Kidney glomerular epithelial cell (primary cell): ENCODE results near the gene PRDM12.

Experiments used
- DNase-seq: peaks from one replicate; lab custom pipeline; 2025; lab: John Stamatoyannopoulos, UW

The PRDM12 gene

DNA sequence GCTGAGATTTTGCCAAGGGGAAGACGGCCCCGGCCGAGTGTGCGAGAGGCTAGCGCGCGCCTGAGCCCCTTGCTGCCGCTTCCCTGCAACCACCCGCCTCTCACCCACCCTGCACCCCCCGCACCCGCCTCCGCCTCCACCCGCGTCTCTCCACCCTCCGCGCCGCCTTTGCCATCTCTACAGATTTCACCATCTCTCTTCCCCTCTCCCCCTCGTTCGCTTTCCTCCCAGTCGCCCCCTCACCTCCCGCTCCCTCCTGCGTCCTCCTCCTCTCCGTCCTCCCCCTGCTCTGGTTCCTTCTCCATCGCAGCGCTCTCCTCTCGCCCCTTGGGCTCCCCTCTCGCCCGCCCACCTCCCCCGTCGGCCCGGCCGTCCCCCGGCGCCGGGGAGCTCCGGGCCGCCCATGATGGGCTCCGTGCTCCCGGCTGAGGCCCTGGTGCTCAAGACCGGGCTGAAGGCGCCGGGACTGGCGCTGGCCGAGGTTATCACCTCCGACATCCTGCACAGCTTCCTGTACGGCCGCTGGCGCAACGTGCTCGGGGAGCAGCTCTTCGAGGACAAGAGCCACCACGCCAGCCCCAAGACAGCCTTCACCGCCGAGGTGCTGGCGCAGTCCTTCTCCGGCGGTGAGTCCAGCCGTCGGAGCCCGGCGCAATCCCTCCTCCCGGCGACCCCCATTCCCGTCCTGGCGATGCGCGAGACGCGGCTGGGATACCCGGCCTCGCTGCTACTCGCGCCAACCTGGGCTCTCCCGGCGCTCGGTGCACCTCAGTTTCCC is at the start of gene PRDM12:
Gene PRDM12 (plus strand): TSS at position 344 of the 778 bp plus-strand sequence. CDS start 60 bp downstream, at position 404.
- no peak for DNase-seq

GRCh38 chr9:130616451-130616850 is 47.9 kb upstream of the PRDM12 start:
- DNase-seq: no peak

GRCh38 chr9:130623466-130623865 is 40.9 kb upstream of the PRDM12 start:
- no peak for DNase-seq

GRCh38 chr9:130624154-130624553 is 40.2 kb upstream of the PRDM12 start:
- no peak for DNase-seq

- no peak for DNase-seq
Observed at GRCh38 chr9:130626249-130626996, 38.0 kb upstream of the PRDM12 start.

GRCh38 chr9:130627051-130627450 is 37.3 kb upstream of the PRDM12 start:
- no peak for DNase-seq

DNA sequence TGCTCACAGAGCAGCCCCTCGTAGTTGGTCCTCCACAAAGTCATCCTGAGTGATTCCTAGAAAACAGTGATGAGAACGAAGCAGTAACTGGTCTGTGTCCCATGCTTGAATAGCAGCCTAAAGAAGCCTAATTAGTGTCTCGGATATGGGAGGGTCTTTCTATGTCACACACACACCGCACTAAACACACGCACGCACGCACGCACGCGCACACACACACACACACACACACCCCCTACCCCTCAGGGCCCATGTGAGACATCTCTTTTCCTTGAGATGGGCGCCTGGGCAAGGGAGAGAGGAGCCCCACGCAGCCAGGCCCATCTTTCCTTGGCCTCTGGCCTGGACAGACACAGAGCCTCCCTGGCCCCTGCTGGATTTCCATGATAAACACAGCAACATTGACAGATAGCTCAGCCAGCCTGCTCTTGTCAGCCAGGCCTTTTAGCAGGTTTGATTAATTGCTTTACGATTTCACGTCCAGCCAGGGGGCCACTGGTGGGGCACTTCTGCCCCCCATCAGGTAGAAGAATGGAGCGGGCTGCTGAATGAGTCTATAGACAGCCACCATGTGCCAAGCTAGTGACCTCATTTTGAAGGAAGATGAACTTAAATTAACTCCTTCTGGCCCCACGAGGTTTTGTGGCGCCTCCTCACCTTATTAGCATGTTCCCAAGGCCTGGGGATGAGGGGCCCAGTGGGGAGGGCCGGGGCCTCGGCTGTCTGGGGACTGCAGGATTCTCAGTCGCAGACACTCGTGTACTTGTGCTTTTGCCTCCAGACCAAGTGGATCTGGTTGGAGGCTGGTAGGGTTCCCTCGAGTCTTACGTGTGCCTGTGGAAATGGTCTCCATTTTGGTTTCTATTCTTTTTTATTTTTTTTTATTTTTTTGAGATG is 36.2 kb upstream of the PRDM12 start:
- DNase-seq: no peak

DNA sequence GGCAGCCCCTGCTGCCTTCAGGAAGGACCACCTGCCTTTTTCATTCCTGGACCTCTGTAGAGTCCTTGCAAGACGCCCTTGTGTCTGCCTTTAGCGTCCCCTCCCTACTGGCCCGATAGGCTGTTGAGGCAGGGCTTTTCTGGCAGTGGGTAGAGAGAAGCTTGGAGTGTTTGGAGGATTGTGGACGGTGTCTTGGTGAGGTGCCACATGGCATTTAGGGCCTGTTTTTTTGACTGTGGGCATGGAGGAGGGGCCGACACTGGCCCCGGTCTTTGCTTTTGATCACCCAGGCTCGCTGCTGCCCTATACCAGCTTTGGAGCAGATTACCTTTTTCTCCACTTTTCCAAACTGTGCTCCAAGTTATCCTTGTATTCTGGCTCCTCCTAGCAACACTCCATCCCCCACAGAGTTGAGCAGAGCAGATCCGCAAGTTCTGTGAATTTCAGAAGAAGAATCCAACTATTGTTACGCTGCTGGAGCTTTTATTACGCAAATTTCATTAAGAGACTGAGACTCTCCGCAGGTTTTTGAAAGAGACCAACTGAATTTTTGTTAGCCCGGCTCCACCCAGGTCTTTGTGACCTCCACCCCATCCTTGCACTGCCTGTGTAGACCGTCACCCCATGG is 34.8 kb upstream of the PRDM12 start:
- no peak for DNase-seq

DNA sequence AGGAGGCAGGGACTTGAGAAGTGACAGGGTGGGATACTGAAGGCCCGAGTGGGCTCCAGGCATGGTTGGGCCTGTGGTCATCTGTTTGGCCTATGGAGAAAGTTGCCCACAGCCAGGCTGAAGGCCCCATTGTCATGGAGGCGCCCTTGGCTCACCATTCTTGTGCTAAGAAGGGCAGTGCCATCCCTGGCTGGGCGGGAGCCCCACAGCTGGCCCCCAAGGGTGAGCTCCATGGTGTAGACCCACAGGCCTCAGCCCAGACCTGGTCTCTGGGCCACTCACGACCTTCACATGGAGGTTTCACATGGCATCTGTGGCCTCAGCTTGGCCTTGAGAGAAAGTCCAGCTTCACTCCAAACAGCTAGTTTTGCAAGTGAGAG is 34.3 kb upstream of the PRDM12 start:
- no peak for DNase-seq

GRCh38 chr9:130630506-130631330 is 33.7 kb upstream of the PRDM12 start:
- DNase-seq: no peak

- no peak for DNase-seq
Observed at GRCh38 chr9:130631331-130632080, 32.9 kb upstream of the PRDM12 start.

DNA sequence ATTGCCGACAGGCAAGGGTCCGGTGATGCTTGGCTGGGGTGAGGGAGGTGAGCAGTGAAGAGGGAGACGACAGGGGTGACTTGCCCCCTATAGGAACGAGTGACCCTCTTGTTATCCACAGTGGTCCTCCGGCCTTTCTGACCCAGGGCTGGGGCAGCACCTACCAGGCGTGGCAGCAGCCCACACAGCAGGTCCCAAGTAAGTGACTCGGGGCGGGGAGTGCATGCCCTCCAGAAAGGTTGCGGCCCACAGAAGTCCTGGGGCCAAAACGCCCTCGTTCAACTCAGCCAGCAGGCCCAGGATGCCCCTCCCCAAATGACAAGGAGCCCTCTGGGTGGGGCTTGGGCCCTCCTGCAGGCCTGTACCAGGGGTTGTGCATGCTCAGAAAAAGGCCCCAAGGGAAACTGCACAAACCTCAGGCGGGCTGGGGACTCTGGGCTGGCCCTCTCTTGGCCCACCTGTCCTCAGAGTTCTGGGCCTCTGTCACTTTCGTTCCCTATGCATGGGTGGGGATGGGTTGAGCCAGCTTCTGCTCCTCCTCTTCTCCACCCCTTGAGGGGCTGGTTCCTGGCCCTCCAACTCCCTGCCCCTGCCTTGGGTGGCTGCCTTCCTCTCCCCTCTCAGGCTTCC is 32.2 kb upstream of the PRDM12 start:
- no peak for DNase-seq

DNA sequence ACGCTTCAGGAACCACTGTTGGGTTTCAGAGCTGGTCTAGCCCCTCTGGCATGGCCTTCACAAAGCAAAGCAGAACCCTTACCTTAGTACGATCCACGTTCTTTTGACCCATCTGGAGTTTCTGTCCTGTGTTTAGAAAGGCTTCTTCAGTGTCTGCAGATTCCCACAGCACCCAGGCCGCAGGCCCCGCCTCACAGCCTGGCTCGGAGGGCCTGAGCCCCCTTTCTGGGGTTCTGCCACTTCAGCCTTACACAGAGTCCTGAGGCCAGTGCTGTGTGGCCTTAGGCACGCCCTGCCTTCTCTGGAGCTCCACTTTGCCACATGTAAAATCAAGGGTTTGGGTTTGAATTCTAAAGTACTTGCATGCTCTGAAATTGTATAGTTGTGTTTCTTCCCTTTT is 31.6 kb upstream of the PRDM12 start:
- no peak for DNase-seq

DNA sequence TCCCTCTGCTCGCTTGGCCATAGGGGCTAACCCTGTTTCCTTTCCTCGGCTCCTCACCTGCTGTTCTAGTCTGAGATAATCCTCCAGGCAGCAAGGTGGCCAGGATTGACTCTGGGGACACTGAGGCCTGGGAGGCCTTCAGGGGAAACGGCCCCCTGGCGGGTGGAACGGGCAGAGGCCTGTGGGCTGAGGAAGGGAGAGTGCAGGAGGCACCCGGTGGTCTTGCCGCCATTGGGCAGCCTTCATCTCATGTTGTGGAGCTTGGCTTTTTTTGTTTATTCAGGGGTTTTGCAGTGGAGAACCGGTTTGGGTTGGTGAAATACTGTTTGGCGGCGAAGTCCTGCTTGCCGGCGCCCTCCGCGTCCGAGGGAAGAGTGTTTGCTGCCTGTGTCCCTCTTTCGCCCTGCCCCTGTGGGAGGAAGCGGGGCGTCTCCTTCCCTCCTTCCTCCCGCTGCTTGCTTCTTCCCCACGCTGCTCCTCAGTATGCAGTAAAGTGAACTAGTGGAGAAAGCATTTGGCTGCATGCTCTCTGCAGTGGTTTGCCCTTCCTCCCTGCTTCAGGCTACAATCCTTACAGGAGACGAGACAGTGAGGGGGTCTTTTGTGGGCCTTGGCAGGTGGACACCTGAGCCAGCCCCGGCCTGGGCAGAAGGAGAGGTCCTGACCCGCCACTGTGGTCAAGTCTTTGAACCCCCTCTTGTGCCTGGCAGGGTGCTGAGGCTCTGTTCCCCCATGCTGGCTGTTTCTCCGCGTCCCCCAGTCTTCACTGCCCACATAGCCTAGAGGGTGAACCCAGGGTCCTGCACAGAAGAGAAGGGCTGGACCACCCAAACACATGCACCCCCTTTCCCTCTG is 30.8 kb upstream of the PRDM12 start:
- DNase-seq: no peak

DNA sequence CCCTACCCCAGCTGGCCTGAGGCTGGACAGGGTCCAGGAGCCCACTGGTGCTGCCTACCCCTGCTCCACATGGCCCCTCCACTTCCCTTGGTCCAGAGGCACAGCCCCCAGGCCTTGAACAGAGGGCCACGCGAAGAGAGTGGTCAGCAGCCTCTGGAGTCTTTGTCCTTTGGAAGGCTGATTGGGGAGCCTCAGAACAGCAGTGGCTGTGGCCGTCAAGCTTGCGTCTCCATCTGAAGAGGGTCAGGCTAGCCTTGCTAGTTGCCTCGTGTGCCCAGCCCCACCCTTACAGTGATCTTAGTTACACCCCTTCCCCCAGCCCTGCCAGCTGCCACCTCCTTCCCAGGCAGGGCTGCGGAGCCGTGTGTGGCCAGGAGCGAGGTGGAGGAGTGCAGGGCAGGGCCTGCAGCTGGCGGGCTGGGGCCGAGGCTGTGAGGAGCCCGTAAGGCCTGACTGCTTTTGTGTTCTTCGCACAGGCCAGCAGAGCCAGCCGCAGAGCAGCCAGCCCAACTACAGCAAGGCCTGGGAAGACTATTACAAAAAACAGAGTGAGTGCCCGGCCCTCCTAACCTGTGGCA is 30.1 kb upstream of the PRDM12 start:
- no peak for DNase-seq

- no peak for DNase-seq
Observed at GRCh38 chr9:130634801-130635200, 29.6 kb upstream of the PRDM12 start.

GRCh38 chr9:130635306-130635705 is 29.1 kb upstream of the PRDM12 start:
- DNase-seq: no peak
